HG03354 (cell line): Measurements from ENCODE around the gene SALL3.

Experiments
- ATAC-seq: cut with Tn5 transposase; IDR thresholded peaks from one replicate; pipeline ENCODE4 v1.9.1; 2021; ENCODE audit warnings: mild to moderate bottlenecking; ENCODE audit not compliant: unreplicated experiment, poor library complexity, severe bottlenecking

SALL3 gene

GRCh38 chr18:78978349-78979055, 1.1 kb upstream of the SALL3 start:
- no peak for ATAC-seq

- ATAC-seq: no peak
These were observed 425 bp upstream of the SALL3 start for GRCh38 chr18:78979056-78979729.

GRCh38 chr18:78980279-78980771, 707 bp downstream of the SALL3 start:
- no peak for ATAC-seq

GRCh38 chr18:78980777-78981380, 1.3 kb downstream of the SALL3 start:
- ATAC-seq: no peak

GRCh38 chr18:78981394-78981831, 1.8 kb downstream of the SALL3 start:
- no peak for ATAC-seq

GRCh38 chr18:78981989-78982620, 2.5 kb downstream of the SALL3 start:
- ATAC-seq: no peak

- no peak for ATAC-seq
These were observed 3.9 kb downstream of the SALL3 start for GRCh38 chr18:78983512-78983911.

- ATAC-seq: peak; percentile 63
These were observed 5.5 kb downstream of the SALL3 start for GRCh38 chr18:78984941-78985784.

- no peak for ATAC-seq
These were observed 6.4 kb downstream of the SALL3 start for GRCh38 chr18:78986018-78986481.

GRCh38 chr18:78991446-78991845, 11.8 kb downstream of the SALL3 start:
- ATAC-seq: no peak

GRCh38 chr18:78992041-78993011, 12.7 kb downstream of the SALL3 start:
- no peak for ATAC-seq

GRCh38 chr18:78993014-78993926, 13.7 kb downstream of the SALL3 start:
- ATAC-seq: no peak

GRCh38 chr18:78994000-78994399, 14.4 kb downstream of the SALL3 start:
- no peak for ATAC-seq

GRCh38 chr18:78994531-78994930, 14.9 kb downstream of the SALL3 start:
- ATAC-seq: no peak

GRCh38 chr18:78994977-78995582, 15.5 kb downstream of the SALL3 start:
- no peak for ATAC-seq

- no peak for ATAC-seq
These were observed 16.2 kb downstream of the SALL3 start for GRCh38 chr18:78995740-78996395.
